HG03045 (cell line): ENCODE measurements around the gene PAK6.

Experiments used
- ATAC-seq: cut with Tn5 transposase; IDR thresholded peaks from one replicate; pipeline ENCODE4 v1.9.1; 2021; ENCODE audit warnings: mild to moderate bottlenecking, moderate library complexity; ENCODE audit not compliant: unreplicated experiment

The PAK6 gene

DNA sequence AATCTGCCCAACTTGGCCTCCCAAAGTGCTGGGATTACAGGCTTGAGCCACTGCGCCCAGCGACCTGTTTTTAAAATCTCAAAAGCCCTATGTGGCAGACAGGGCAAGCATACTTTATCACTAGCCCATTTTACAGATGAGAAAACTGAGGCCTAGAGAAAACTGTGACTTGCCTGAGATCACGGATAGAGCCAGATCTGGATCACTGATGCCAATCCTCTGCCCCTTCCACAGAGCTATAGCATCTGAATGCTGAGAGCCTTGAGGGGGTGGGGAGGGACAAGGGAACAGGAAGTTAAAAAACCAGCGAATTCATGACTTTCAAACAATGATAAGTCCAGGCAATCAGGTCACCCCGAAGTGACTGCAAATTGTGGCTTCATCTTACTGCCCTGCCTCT is 36.7 kb downstream of the PAK6 start:
- no peak for ATAC-seq

DNA sequence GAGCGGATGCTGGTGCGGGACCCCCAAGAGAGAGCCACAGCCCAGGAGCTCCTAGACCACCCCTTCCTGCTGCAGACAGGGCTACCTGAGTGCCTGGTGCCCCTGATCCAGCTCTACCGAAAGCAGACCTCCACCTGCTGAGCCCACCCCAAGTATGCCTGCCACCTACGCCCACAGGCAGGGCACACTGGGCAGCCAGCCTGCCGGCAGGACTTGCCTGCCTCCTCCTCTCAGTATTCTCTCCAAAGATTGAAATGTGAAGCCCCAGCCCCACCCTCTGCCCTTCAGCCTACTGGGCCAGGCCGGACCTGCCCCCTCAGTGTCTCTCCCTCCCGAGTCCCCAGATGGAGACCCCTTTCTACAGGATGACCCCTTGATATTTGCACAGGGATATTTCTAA is 37.1 kb downstream of the PAK6 start:
- no peak for ATAC-seq

GRCh38 chr15:40276927-40277326 is 38.1 kb downstream of the PAK6 start:
- no peak for ATAC-seq

- no peak for ATAC-seq
Measured at GRCh38 chr15:40277471-40277870, 38.6 kb downstream of the PAK6 start.

- ATAC-seq = no peak
Measured at GRCh38 chr15:40278026-40278425, 39.2 kb downstream of the PAK6 start.

DNA sequence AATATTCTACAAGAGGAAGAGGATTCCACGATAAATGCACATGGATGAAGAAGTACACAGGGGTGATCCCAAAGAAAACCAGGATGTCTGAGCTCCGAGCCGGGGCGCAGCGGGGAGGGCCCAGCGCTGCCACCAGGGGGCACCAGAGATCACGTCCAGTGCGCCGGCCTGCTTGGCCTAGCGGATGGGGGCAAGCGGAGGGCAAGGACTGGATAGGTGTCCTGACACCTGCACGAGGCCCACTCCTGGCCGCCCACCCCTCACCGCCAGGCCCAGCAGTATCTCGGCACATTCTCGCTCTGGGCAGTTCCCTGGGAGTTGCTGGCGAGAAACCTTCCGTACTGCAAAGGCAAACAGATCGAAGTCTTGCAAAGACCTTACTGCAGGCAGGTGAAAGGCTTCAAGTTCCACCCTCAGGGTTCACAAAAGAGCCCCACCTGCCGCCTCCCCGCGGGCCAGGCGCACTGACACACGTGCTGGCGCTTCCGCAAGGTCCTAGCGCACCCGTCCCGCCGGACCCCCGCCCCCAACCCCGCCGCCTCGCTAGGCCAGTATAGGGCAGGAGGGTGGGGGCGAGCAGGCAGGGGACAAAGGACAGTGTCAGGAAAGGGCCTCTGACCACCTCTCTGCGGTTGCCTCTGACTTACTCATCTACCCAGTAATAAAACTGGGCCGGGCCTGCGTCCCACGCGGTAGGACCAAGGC is 40.7 kb downstream of the PAK6 start:
- no peak for ATAC-seq

DNA sequence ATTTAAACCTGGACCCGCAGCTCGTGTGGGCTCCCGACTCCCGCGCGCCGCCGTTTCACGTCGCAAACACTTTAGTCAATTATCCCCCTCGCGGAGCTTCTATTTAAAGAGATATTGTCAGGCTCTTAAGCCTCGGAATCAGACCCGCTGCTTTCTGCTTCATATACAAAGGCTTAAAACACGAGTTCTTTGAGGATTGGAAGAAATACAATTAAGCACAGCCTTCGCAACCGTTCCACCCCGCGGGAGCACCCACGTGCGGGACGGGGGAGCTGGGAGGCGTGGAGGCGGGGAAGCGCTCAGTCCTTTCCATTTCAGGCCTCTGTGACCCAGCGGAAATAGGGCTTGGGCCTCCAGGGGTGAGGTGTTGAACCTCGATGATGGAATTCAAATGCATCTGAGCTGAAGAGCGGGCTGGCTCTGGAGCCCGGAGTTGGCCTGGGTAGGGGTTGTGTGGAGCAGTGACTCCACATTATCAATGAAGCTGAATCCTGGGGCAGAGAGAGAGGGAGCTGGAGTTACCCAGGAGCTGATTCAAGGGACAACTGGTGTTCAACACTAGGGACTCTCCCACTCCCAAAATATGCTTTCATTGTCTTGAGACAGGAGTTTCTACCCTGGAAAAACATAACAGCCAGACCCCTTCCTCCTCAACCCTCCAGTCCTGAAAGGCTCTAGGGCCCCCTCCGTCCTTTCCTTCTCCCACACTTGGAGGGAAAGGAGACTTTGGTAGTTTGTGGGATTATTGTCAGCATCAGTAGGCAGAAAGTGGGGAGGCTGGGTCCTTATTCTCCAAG is 41.6 kb downstream of the PAK6 start:
- no peak for ATAC-seq

- no peak for ATAC-seq
Measured at GRCh38 chr15:40281057-40281800, 42.4 kb downstream of the PAK6 start.

DNA sequence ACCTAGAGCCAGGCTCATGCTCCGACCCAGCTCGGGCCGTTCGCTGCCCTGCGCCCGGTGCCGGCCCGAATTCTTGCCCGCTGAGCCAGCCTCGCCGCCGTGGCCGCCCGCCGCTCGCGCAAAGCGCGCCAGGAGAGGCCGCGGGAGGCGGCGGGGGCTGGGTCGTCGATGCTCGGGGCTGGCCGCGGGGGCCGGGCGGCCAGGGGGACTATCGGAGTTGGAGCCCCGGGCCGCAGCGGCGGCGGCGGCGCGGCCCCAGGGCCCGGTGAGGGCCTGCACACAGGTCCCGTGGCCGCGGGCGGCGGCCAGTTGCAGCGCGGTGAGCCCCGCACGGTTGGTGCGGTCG is 42.9 kb downstream of the PAK6 start:
- ATAC-seq = no peak

DNA sequence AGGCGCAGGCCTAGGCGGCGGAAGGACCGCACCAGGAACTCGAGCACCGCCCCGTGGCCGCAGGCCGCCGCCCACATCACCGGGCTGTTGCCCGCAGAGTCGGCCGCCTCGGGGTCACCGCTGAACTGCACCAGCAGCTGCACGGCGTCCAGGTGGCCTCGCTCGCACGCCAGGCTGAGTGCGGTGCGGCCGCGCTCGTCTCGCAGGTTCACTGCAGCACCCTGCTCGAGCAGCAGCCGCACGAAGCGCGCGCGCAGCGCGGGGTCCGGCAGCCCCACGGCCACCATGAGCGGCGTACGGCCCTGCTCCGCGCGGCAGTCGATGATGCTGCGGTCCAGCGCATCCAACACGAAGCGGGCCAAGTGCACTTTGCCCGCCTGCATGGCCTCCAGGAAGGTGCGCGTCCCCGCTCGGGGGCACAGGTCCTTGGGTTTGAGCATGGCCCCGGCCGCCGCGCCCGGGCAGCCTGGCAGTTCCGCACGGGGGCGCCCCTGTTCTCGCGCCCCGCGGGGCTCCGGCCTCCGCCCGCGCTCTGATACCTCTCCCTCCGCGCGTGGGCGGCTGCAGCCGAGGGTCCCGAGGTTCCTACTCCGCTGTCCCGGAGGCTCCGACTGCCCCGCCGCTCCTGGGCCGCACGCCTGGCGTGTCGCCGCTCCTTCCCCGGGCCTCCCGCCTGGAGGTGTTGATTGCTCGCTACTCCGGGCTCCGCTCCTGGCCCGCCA is 43.4 kb downstream of the PAK6 start:
- ATAC-seq = no peak

DNA sequence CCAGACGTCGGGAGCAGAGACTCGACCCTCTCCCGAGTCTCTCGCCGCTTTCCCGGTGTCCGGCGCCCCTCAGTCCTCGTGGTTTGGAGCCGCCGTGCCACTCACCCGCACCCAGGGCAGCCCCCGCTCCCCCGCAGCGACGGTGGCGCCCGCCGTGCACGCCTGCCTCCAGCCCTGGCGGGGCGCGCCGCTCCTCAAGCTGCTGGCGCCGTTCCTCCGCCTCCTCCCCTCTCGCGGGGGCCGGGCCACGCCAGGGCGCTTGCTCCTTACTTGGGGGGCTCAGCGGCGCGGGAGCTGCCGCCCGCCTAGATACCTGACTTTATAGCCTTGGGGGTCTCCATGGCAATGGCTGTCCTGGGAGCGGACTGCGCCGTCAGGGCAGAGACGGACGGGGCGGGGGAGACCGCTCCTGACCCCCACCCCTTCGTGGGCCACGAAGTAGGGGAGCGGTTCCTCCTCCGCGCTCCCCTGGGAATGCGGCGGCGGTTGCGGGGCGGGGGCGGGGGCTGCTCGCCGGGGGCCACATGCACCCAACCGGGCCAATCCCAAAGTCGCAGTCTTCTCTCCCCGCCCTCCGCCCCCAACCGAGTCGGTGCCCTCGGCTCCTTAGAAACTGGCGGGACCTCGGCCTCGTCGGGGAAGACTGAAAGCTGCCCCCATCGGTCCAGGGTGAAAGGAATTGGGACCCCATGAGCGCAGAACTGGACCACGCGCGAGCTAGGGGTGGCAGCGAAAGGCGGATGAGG is 44.2 kb downstream of the PAK6 start, which contains the start of gene ANKRD63:
TSS of gene ANKRD63 (minus strand) at position 196 of the 746 bp plus-strand sequence. CDS start 478 bp downstream, outside the sequence.
- no peak for ATAC-seq

GRCh38 chr15:40283615-40284300 is 44.9 kb downstream of the PAK6 start:
- no peak for ATAC-seq

DNA sequence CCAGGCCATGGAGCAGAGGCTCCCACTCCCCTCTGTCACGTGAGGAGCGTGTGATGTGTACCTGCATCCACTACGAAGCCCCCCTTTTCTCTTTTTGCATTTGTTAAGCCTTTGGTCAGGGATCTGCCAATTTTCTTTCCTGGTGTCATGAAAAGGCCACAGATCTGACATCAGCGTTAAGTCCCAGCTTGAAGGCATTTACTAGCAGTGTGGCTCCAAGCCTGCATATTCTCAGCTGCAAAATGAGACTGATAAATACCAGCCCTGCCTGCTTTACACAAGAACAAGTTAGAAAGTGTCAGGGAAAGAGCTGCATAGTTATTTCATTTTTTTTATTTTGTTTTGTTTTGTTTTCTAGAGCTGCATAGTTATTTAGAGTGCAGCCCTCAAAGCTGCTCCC is 46.3 kb downstream of the PAK6 start:
- no peak for ATAC-seq

- ATAC-seq = no peak
Measured at GRCh38 chr15:40285554-40286011, 46.7 kb downstream of the PAK6 start.

DNA sequence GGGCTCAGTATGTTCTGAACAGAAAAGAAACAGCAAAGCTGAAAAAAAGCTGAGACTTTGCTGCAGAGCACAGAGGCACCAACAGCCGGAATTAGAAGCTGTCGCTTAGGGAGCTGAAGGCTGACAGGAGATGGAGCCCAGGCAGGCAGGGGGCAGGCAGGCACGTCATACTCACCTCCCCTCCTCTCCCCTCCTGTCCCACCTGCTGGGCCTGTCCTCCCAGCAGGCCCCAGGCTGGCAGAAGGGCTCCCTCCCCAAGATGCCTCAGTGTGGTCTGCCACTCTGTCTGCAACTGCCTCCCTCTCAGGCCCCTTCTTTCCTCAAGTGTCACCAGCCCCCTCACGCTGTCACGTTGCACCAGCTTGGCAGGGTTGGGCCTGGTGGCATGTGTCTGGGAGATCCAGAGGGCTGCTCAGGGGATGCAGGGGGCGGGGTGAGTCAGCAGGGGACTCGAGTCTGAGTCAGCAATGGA is 47.2 kb downstream of the PAK6 start:
- ATAC-seq = no peak

DNA sequence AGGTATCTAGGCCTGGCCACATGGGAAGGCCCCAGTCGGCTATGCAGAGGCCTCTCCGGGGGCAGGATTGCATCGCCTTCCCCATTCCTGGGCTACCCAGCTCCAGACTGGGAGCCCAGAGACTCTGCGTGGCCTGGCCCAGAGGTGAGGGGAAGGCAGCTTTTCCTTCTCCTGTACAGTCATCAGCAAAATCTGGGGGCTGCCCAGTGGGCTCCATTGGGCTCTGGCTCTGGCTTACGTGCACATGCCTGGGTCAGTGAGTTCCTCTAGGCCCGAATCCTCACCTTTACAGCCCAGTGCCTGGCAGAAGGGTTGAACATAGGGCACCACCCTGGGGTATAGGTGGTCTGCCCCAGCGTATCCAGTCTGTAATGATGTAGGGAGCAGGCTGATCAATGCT is 47.9 kb downstream of the PAK6 start:
- ATAC-seq = no peak

- no peak for ATAC-seq
Measured at GRCh38 chr15:40287505-40287904, 48.6 kb downstream of the PAK6 start.

GRCh38 chr15:40287968-40288367 is 49.1 kb downstream of the PAK6 start:
- ATAC-seq = no peak

DNA sequence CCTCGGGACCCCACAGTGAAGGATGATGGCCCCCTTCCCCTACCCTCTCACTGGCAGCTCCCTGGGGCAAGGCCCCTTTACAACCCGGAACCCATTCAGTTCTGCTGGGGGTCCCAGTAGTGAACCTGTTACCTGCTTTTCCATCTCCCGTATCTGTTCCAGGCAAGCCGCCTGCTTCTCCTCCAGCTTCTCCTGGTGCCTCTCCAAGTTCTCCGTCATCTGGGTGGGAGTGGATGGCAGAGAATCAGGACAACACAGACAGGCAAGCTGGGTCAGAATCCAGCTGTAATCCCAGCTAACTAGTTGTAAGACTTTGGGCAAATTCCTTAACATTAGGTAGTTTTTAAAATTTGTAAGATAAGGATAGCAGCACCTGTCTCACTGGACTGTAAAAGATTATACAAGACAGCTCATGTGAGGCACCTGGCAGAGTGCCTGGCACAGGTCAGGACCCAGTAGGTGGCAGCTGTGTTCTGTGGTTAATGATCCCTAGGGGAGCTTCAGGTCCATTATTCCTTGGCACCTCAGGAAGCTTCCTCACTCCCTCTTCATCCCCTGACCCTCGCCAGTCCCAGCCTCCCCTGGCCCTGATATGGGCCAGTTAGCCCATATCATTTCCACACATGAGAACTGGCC is 50.4 kb downstream of the PAK6 start:
- ATAC-seq = no peak
